Measurements from ENCODE around the gene TNK2. TPM values are rescaled to one million over a fixed set of nuclear protein-coding genes. Genes with fewer than 3 reads are reported as not detected.

Gene TNK2
- total and polyA plus RNA-seq, 2 donors (not counting 1 experiment from before 2014, with no cell fraction given) = 131 to 198 TPM

DNA sequence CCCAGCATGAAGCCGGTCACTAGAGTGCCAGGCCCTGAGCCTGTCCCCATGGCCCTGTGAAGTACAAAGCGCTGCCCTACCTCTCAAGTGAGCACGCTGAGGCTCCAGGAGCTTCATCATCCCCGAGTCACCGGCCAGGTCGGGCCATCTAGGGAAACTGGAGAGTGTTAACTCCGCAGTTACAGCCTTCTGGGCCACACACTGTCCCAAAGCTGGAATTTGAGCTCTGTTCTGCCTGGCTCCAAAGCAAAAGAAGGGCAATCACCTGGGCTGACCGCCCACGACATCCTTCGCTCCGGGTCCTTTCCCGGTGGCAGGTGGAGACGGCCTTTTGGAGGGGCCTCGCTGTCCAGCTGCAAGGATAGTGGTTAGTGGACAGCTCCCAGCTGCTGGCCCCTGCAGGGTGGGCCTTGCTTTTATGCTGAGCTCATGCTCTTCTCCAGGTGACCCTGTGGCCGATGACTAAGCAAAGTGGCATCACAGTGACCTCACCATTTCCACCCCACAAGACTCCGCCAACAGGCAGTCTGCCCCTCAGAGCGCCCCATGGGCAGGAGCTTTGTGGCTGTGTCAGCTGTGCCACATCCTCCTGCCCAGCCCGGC lies 93.1 kb downstream of the TNK2 start:
- Mint-ChIP-seq H3K9me3 (ENCODE audit: insufficient read depth) (no peaks in the 10 kb centered on the region), H3K4me3 (no peak overlapping the region), H3K27me3 (peaks cover 18% of the 10 kb centered on the region), H3K27ac (no peak overlapping the region), H3K4me1 (no peaks in the 10 kb centered on the region)
- Histone ChIP-seq H3K27me3 (replicated peaks in 1 of 4; ENCODE audit: control extremely low read depth in 1 of 4, control insufficient read depth in 3 of 4, insufficient read depth in 4 of 4, low read length in 3 of 4) (no peaks in the 10 kb centered on the region), H3K27ac (ENCODE audit: low read length in 2 of 2) (no peak overlapping the region), H4K20me1 (ENCODE audit: control insufficient read depth, insufficient read depth, low read length, poor library complexity, severe bottlenecking) (no peaks in the 10 kb centered on the region), H3K36me3 (replicated peaks in 1 of 2; ENCODE audit: control extremely low read depth in 1 of 2, control insufficient read depth in 1 of 2, extremely low read depth in 1 of 2, insufficient read depth in 2 of 2, low read length in 1 of 2) (no peaks in the 10 kb centered on the region), H3K4me1 (ENCODE audit: control insufficient read depth in 2 of 2, insufficient read depth in 2 of 2, low read length in 2 of 2) (no peaks in the 10 kb centered on the region), H3K4me2 (replicated peaks; ENCODE audit: low read depth, low read length, poor library complexity, severe bottlenecking) (no peak overlapping the region), H3K9me3 (ENCODE audit: control extremely low read depth in 1 of 3, control insufficient read depth in 2 of 3, insufficient read depth in 1 of 3, low read length in 2 of 3) (no peaks in the 10 kb centered on the region), H2AFZ (ENCODE audit: insufficient read depth, low read depth, low read length, poor library complexity, severe bottlenecking) (no peak overlapping the region), H3K4me3 (ENCODE audit: control extremely low read depth in 1 of 5, extremely low read depth in 1 of 5, insufficient read depth in 1 of 5, low read depth in 2 of 5, low read length in 4 of 5) (no peak overlapping the region), H3K9ac (ENCODE audit: low read length) (no peak overlapping the region), H3K79me2 (ENCODE audit: control insufficient read depth, insufficient read depth, low read length) (no peaks in the 10 kb centered on the region)
- TF ChIP-seq, protein P1, sequence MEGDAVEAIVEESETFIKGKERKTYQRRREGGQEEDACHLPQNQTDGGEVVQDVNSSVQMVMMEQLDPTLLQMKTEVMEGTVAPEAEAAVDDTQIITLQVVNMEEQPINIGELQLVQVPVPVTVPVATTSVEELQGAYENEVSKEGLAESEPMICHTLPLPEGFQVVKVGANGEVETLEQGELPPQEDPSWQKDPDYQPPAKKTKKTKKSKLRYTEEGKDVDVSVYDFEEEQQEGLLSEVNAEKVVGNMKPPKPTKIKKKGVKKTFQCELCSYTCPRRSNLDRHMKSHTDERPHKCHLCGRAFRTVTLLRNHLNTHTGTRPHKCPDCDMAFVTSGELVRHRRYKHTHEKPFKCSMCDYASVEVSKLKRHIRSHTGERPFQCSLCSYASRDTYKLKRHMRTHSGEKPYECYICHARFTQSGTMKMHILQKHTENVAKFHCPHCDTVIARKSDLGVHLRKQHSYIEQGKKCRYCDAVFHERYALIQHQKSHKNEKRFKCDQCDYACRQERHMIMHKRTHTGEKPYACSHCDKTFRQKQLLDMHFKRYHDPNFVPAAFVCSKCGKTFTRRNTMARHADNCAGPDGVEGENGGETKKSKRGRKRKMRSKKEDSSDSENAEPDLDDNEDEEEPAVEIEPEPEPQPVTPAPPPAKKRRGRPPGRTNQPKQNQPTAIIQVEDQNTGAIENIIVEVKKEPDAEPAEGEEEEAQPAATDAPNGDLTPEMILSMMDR (IDR thresholded peaks at IDR 0.05) = no peak
- no peak for TF ChIP-seq EZH2 (IDR thresholded peaks at IDR 0.05; ENCODE audit: borderline replicate concordance, insufficient read depth, low read depth, low read length, poor library complexity, severe bottlenecking)
- 87% methylated on average over 17 of the region's 18 CpGs for WGBS (ENCODE audit: insufficient coverage)
- DNase-seq = no peak
- POLR2A ChIA-PET = no interaction called here
- intact Hi-C loops (cut with micrococcal nuclease) = no loop called here
- CTCF ChIA-PET = interaction anchor here (1.1 to 1.2 kb wide), 3 partner anchors 24 to 44 kb away, joined by 3 read pairs; no protein-coding TSS in a partner anchor
- no peak for ATAC-seq (ENCODE audit: low read depth)

DNA sequence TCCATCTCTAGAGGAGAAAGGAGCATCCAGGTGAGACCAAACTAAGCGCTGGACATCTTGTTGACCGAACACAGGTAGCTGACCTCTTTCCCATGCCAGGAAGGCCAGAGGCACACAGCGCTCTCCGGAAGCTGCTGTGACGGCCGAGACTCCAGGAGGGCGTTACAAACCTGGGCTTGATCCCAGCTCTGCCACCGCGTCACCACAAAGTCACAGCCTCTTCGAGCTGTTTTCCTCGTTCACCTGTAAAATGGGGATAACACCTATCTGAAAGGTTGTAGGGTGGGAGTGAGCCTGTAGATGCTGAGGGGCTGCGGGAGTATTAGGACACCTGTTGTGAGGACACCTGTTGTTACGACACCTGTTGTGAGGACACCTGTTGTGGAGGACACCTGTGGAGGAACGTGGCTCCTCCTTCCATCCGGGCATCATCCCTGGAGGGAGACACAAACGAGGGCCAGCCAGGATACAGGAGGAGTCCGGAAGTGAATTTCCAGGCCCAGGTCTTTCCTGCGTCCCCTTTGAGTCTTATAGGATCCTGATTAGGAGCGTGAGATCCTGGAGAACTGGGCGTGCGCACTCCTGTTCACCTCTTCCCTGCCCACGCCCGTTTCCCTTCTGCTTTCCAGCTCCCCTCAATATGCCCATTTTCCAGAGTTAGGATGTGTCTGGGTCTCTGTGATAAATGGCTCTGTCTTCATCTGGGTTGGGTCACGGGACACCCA lies 94.3 kb downstream of the TNK2 start:
- intact Hi-C loops (cut with micrococcal nuclease) = no loop called here
- no peak overlapping the region for H3K4me3 ChIP-seq (ENCODE audit: control extremely low read depth in 1 of 5, extremely low read depth in 1 of 5, insufficient read depth in 1 of 5, low read depth in 2 of 5, low read length in 4 of 5)
- ChIA-PET CTCF (interaction anchor here (1.1 to 1.2 kb wide), 3 partner anchors 23 to 45 kb away, joined by 3 read pairs; no protein-coding TSS in a partner anchor), POLR2A (no interaction called here)
- H3K36me3 ChIP-seq (replicated peaks in 1 of 2; ENCODE audit: control extremely low read depth in 1 of 2, control insufficient read depth in 1 of 2, extremely low read depth in 1 of 2, insufficient read depth in 2 of 2, low read length in 1 of 2) = no peaks in the 10 kb centered on the region
- H3K9ac ChIP-seq (ENCODE audit: low read length) = no peak overlapping the region
- H2AFZ ChIP-seq (ENCODE audit: insufficient read depth, low read depth, low read length, poor library complexity, severe bottlenecking) = no peak overlapping the region
- no peaks in the 10 kb centered on the region for H3K9me3 ChIP-seq (ENCODE audit: control extremely low read depth in 1 of 3, control insufficient read depth in 2 of 3, insufficient read depth in 1 of 3, low read length in 2 of 3)
- no peak overlapping the region for H3K4me3 Mint-ChIP-seq
- H3K79me2 ChIP-seq (ENCODE audit: control insufficient read depth, insufficient read depth, low read length) = no peaks in the 10 kb centered on the region
- H4K20me1 ChIP-seq (ENCODE audit: control insufficient read depth, insufficient read depth, low read length, poor library complexity, severe bottlenecking) = no peaks in the 10 kb centered on the region
- H3K9me3 Mint-ChIP-seq (ENCODE audit: insufficient read depth) = no peaks in the 10 kb centered on the region
- H3K27me3 ChIP-seq (replicated peaks in 1 of 4; ENCODE audit: control extremely low read depth in 1 of 4, control insufficient read depth in 3 of 4, insufficient read depth in 4 of 4, low read length in 3 of 4) = no peaks in the 10 kb centered on the region
- ATAC-seq (ENCODE audit: low read depth) (no peak), DNase-seq (no peak)
- 95% methylated on average over 23 of the region's 24 CpGs for WGBS (ENCODE audit: insufficient coverage)
- H3K27me3 Mint-ChIP-seq = peaks cover 21% of the 10 kb centered on the region
- H3K4me2 ChIP-seq (replicated peaks; ENCODE audit: low read depth, low read length, poor library complexity, severe bottlenecking) = no peak overlapping the region
- H3K4me1 Mint-ChIP-seq = no peaks in the 10 kb centered on the region
- H3K27ac Mint-ChIP-seq = no peak overlapping the region
- TF ChIP-seq, protein P1 (IDR thresholded peaks at IDR 0.05) = no peak
- TF ChIP-seq EZH2 (IDR thresholded peaks at IDR 0.05; ENCODE audit: borderline replicate concordance, insufficient read depth, low read depth, low read length, poor library complexity, severe bottlenecking) = no peak
- no peaks in the 10 kb centered on the region for H3K4me1 ChIP-seq (ENCODE audit: control insufficient read depth in 2 of 2, insufficient read depth in 2 of 2, low read length in 2 of 2)
- H3K27ac ChIP-seq (ENCODE audit: low read length in 2 of 2) = no peak overlapping the region
